GM23248 (cell line): Measurements from ENCODE around the gene GCNT1. TPM values are rescaled to one million over a fixed set of nuclear protein-coding genes. Genes with fewer than 3 reads are reported as not detected.

Source experiments
- DNase-seq: peaks from one replicate; pipeline ENCODE4 v3.0.0-alpha.2; 2015
- H2AFZ ChIP-seq: fragments of 200-600 bp; sonication (generic); 2 replicates; pipeline ENCODE4 v1.6.1; 2016; ENCODE audit warnings: antibody characterized with exemption
- H3F3A ChIP-seq: fragments of 200-600 bp; sonication (generic); 2 replicates; pipeline ENCODE4 v1.6.1; 2016; ENCODE audit warnings: mild to moderate bottlenecking, antibody characterized with exemption, mixed run types; ENCODE audit not compliant: insufficient read depth
- H3K27ac ChIP-seq: fragments of 200-600 bp; sonication (generic); 2 replicates; pipeline ENCODE4 v1.5.1; 2016; ENCODE audit warnings: mild to moderate bottlenecking
- H3K27me3 ChIP-seq: fragments of 200-600 bp; sonication (generic); replicated peaks from 2 replicates; pipeline ENCODE4 v1.6.1; 2016; ENCODE audit warnings: mild to moderate bottlenecking; ENCODE audit not compliant: insufficient read depth
- H3K36me3 ChIP-seq: fragments of 200-600 bp; sonication (generic); 2 replicates; pipeline ENCODE4 v1.6.1; 2016; ENCODE audit warnings: low read depth, mild to moderate bottlenecking
- H3K4me1 ChIP-seq: fragments of 200-600 bp; sonication (generic); 2 replicates; pipeline ENCODE4 v1.6.1; 2016; ENCODE audit warnings: mild to moderate bottlenecking; ENCODE audit not compliant: insufficient read depth
- H3K4me2 ChIP-seq: fragments of 200-600 bp; sonication (generic); one replicate; pipeline ENCODE4 v1.6.1; 2016; ENCODE audit warnings: mild to moderate bottlenecking; ENCODE audit not compliant: unreplicated experiment
- H3K4me3 ChIP-seq: fragments of 200-600 bp; sonication (generic); 2 replicates; pipeline ENCODE4 v1.5.1; 2016; ENCODE audit warnings: mild to moderate bottlenecking
- H3K79me2 ChIP-seq: fragments of 200-600 bp; sonication (generic); 2 replicates; pipeline ENCODE4 v1.6.1; 2016; ENCODE audit warnings: mild to moderate bottlenecking; ENCODE audit not compliant: insufficient read depth
- H3K9ac ChIP-seq: fragments of 200-600 bp; sonication (generic); 2 replicates; pipeline ENCODE4 v1.6.1; 2016; ENCODE audit warnings: mild to moderate bottlenecking
- H3K9me2 ChIP-seq: fragments of 200-600 bp; sonication (generic); 2 replicates; pipeline ENCODE4 v1.6.1; 2016; ENCODE audit warnings: mixed run types, mild to moderate bottlenecking, moderate library complexity; ENCODE audit not compliant: insufficient read depth
- H3K9me3 ChIP-seq: fragments of 200-600 bp; sonication (generic); one replicate; pipeline ENCODE4 v1.6.1; 2017; ENCODE audit warnings: low read depth
- H4K20me1 ChIP-seq: fragments of 200-600 bp; sonication (generic); 2 replicates; pipeline ENCODE4 v1.6.0; 2016; ENCODE audit not compliant: insufficient read depth
- EZH2 ChIP-seq: fragments of 200-600 bp; sonication (generic); IDR thresholded peaks from 2 replicates; pipeline ENCODE4 v1.6.1; 2018; ENCODE audit warnings: antibody characterized with exemption, mild to moderate bottlenecking; ENCODE audit not compliant: insufficient read depth, poor library complexity, severe bottlenecking
- EZH2phosphoT487 ChIP-seq: fragments of 200-600 bp; sonication (generic); IDR thresholded peaks from 2 replicates; pipeline ENCODE4 v1.6.1; 2018; ENCODE audit warnings: antibody characterized with exemption, moderate library complexity, mild to moderate bottlenecking, low read depth; ENCODE audit not compliant: insufficient read depth
- WGBS, 2 experiments: methylation state at CpG; one replicate each; pipeline ENCODE4 v1.1.6; 2015 to 2017; ENCODE audit warnings: low lambda C conversion rate in 2 of 2, low coverage in 1 of 2; ENCODE audit errors: missing lambda C conversion rate in 2 of 2; 5-methylcytosine and 5-hydroxymethylcytosine counted together
- in situ Hi-C: fragments of 300-500 bp; cut with MboI; formaldehyde crosslinking; loops from 2 replicates; pipeline ENCODE4 v1.15.0; 2020
- polyA plus RNA-seq: library from polyadenylated mRNA; unstranded; fragments of >200 nt; fragmentation: Nextera tagmentation; extraction: Ambion mirVana; gene quantifications from 2 replicates; pipeline ENCODE4 v1.2.1, GENCODE V29; 2016
- total RNA-seq: library from RNA; depleted of rRNA; stranded (reverse); fragments of >200 nt; shearing (Covaris generic); gene quantifications from 2 replicates; pipeline ENCODE4 v1.2.3, GENCODE V29; 2014

GCNT1 gene
- total and polyA plus RNA-seq, 2 experiments from 2014 or later, result 8.5 to 15.2 TPM

GRCh38 chr9:76445976-76446375 lies 13.0 kb upstream of the GCNT1 start:
- no peaks in the 10 kb centered on the region for H3K9me3 ChIP-seq
- in situ Hi-C loops, result loop anchor here (5.0 to 25.0 kb wide), 3 partner anchors 216 to 441 kb away; no protein-coding TSS in a partner anchor
- H3K36me3 ChIP-seq, result no peaks in the 10 kb centered on the region
- peaks cover 9% of the 10 kb centered on the region for H3F3A ChIP-seq
- no peaks in the 10 kb centered on the region for H3K27me3 ChIP-seq
- H3K9me2 ChIP-seq, result no peaks in the 10 kb centered on the region
- H4K20me1 ChIP-seq, result no peaks in the 10 kb centered on the region
- H3K4me3 ChIP-seq, result no peak overlapping the region
- no peak for DNase-seq
- no peak overlapping the region for H3K9ac ChIP-seq
- peaks cover 30% of the 10 kb centered on the region for H3K4me1 ChIP-seq
- no peak overlapping the region for H2AFZ ChIP-seq
- TF ChIP-seq EZH2phosphoT487 (no peak), EZH2 (no peak)
- no peak overlapping the region for H3K27ac ChIP-seq
- no peak overlapping the region for H3K4me2 ChIP-seq
- no peaks in the 10 kb centered on the region for H3K79me2 ChIP-seq

- H3K4me3 ChIP-seq, result no peak overlapping the region
- no peak overlapping the region for H3K27ac ChIP-seq
- no peak for TF ChIP-seq EZH2
- TF ChIP-seq EZH2phosphoT487, result no peak
- H3K79me2 ChIP-seq, result no peaks in the 10 kb centered on the region
- WGBS, 2 experiments, result 89% methylated on average over 2 of the region's 2 CpGs
- no peaks in the 10 kb centered on the region for H3K9me2 ChIP-seq
- no peak for DNase-seq
- no peaks in the 10 kb centered on the region for H3K36me3 ChIP-seq
- no peaks in the 10 kb centered on the region for H3K27me3 ChIP-seq
- peaks cover 32% of the 10 kb centered on the region for H3K4me1 ChIP-seq
- H3K4me2 ChIP-seq, result no peak overlapping the region
- H2AFZ ChIP-seq, result no peak overlapping the region
- no peaks in the 10 kb centered on the region for H3K9me3 ChIP-seq
- peaks cover 20% of the 10 kb centered on the region for H3F3A ChIP-seq
- no peak overlapping the region for H3K9ac ChIP-seq
- H4K20me1 ChIP-seq, result no peaks in the 10 kb centered on the region
- in situ Hi-C loops, result loop anchor here (5.0 to 25.0 kb wide), 3 partner anchors 214 to 439 kb away; no protein-coding TSS in a partner anchor
Observed at GRCh38 chr9:76448501-76448900, 10.5 kb upstream of the GCNT1 start.

GRCh38 chr9:76451234-76451633 lies 7.7 kb upstream of the GCNT1 start:
- H3K9me2 ChIP-seq, result no peaks in the 10 kb centered on the region
- no peak overlapping the region for H2AFZ ChIP-seq
- H3K27ac ChIP-seq, result peak overlapping the region; percentile 75
- H3F3A ChIP-seq, result peaks cover 24% of the 10 kb centered on the region
- H4K20me1 ChIP-seq, result no peaks in the 10 kb centered on the region
- peak overlapping the region; percentile 20 for H3K9ac ChIP-seq
- no peaks in the 10 kb centered on the region for H3K9me3 ChIP-seq
- H3K4me1 ChIP-seq, result peaks cover 47% of the 10 kb centered on the region
- H3K4me2 ChIP-seq, result peak overlapping the region; percentile 69
- H3K27me3 ChIP-seq, result no peaks in the 10 kb centered on the region
- H3K4me3 ChIP-seq, result no peak overlapping the region
- TF ChIP-seq EZH2, result no peak
- no peak for TF ChIP-seq EZH2phosphoT487
- no peaks in the 10 kb centered on the region for H3K36me3 ChIP-seq
- peak; percentile 96 for DNase-seq
- no peaks in the 10 kb centered on the region for H3K79me2 ChIP-seq
- 0 to 3% methylated on average over 1 of the region's 1 CpG for WGBS, 2 experiments
- in situ Hi-C loops, result no loop called here

- no peaks in the 10 kb centered on the region for H3K79me2 ChIP-seq
- H3K9ac ChIP-seq, result no peak overlapping the region
- no peak overlapping the region for H2AFZ ChIP-seq
- no peaks in the 10 kb centered on the region for H4K20me1 ChIP-seq
- no peak overlapping the region for H3K4me3 ChIP-seq
- peak; percentile 32 for DNase-seq
- no peaks in the 10 kb centered on the region for H3K9me3 ChIP-seq
- no peak for TF ChIP-seq EZH2
- TF ChIP-seq EZH2phosphoT487, result no peak
- no peaks in the 10 kb centered on the region for H3K36me3 ChIP-seq
- no peaks in the 10 kb centered on the region for H3K27me3 ChIP-seq
- in situ Hi-C loops, result no loop called here
- peaks cover 31% of the 10 kb centered on the region for H3F3A ChIP-seq
- H3K4me1 ChIP-seq, result peaks cover 48% of the 10 kb centered on the region
- H3K27ac ChIP-seq, result no peak overlapping the region
- 95 to 100% methylated on average over 1 of the region's 1 CpG for WGBS, 2 experiments
- H3K4me2 ChIP-seq, result no peak overlapping the region
- no peaks in the 10 kb centered on the region for H3K9me2 ChIP-seq
Observed at GRCh38 chr9:76452839-76453238, 6.1 kb upstream of the GCNT1 start.

- H3F3A ChIP-seq, result peaks cover 37% of the 10 kb centered on the region
- peak overlapping the region; percentile 49 for H3K27ac ChIP-seq
- no peaks in the 10 kb centered on the region for H3K9me2 ChIP-seq
- no peaks in the 10 kb centered on the region for H4K20me1 ChIP-seq
- H3K9ac ChIP-seq, result no peak overlapping the region
- peak overlapping the region; percentile 69 for H3K4me2 ChIP-seq
- peak overlapping the region; percentile 60; the same call in 1 of the 2 replicates for H2AFZ ChIP-seq
- in situ Hi-C loops, result no loop called here
- H3K4me1 ChIP-seq, result peaks cover 44% of the 10 kb centered on the region
- peak; percentile 84 for DNase-seq
- no peak for TF ChIP-seq EZH2
- no peak for TF ChIP-seq EZH2phosphoT487
- H3K36me3 ChIP-seq, result no peaks in the 10 kb centered on the region
- no peak overlapping the region for H3K4me3 ChIP-seq
- H3K9me3 ChIP-seq, result no peaks in the 10 kb centered on the region
- no peaks in the 10 kb centered on the region for H3K27me3 ChIP-seq
- 47 to 51% methylated on average over 4 of the region's 4 CpGs for WGBS, 2 experiments
- H3K79me2 ChIP-seq, result no peaks in the 10 kb centered on the region
Observed at GRCh38 chr9:76453785-76454184, 5.2 kb upstream of the GCNT1 start.
